Measurements from ENCODE around the gene OR1N2. TPM values are rescaled to one million over a fixed set of nuclear protein-coding genes. Genes with fewer than 3 reads are reported as not detected.
"Not testable (repeated sequence)": the region's sequence is repeated elsewhere in the genome, so short reads cannot be mapped to it uniquely, and the experiment has no call there.

OR1N2 gene
- total RNA-seq, 4 donors from 2014 or later = not detected

- Histone ChIP-seq H3K27ac (no peak overlapping the region), H3K36me3 (no peaks in the 10 kb centered on the region), H3K9me3 (no peaks in the 10 kb centered on the region), H3K27me3 (no peaks in the 10 kb centered on the region), H3K4me1 (no peaks in the 10 kb centered on the region), H3K4me3 (no peak overlapping the region)
- TF ChIP-seq CTCF (IDR thresholded peaks at IDR 0.05) = no peak
- no peak for TF ChIP-seq POLR2A (IDR thresholded peaks at IDR 0.05)
- no peak for DNase-seq
Measured at GRCh38 chr9:122526602-122527001, 26.3 kb upstream of the OR1N2 start.

GRCh38 chr9:122527193-122527592 lies 25.7 kb upstream of the OR1N2 start, which contains the start of gene OR1N1:
Gene OR1N1, minus strand, starts transcription at chr9:122527293. Its CDS starts 0 bp downstream, at chr9:122527293.
- Histone ChIP-seq H3K9me3 (no peaks in the 10 kb centered on the region), H3K4me1 (no peaks in the 10 kb centered on the region), H3K36me3 (no peaks in the 10 kb centered on the region), H3K4me3 (no peak within 1 kb of the TSS), H3K27ac (no peak within 1 kb of the TSS), H3K27me3 (no peaks in the 10 kb centered on the region)
- TF ChIP-seq POLR2A (IDR thresholded peaks at IDR 0.05) (no peak), CTCF (IDR thresholded peaks at IDR 0.05) (no peak)
- no peak for DNase-seq

- H3K36me3 ChIP-seq, DNase-seq, H3K9me3 ChIP-seq, H3K27me3 ChIP-seq, H3K4me3 ChIP-seq, H3K4me1 ChIP-seq, H3K27ac ChIP-seq: not testable (repeated sequence)
Measured at GRCh38 chr9:122531157-122531556, 21.8 kb upstream of the OR1N2 start.

GRCh38 chr9:122536134-122536533 lies 16.8 kb upstream of the OR1N2 start:
- no peaks in the 10 kb centered on the region for H3K36me3 ChIP-seq
- H3K4me3 ChIP-seq = no peak overlapping the region
- no peaks in the 10 kb centered on the region for H3K27me3 ChIP-seq
- H3K4me1 ChIP-seq = no peaks in the 10 kb centered on the region
- no peak for DNase-seq
- H3K9me3 ChIP-seq = no peaks in the 10 kb centered on the region
- H3K27ac ChIP-seq = no peak overlapping the region
- TF ChIP-seq POLR2A (IDR thresholded peaks at IDR 0.05) (no peak), CTCF (IDR thresholded peaks at IDR 0.05) (no peak)

- H3K27me3 ChIP-seq, H3K4me1 ChIP-seq, H3K4me3 ChIP-seq, DNase-seq, H3K36me3 ChIP-seq, H3K27ac ChIP-seq, H3K9me3 ChIP-seq: not testable (repeated sequence)
Measured at GRCh38 chr9:122537066-122537465, 15.8 kb upstream of the OR1N2 start.

GRCh38 chr9:122538757-122539156 lies 14.2 kb upstream of the OR1N2 start:
- H3K4me1 ChIP-seq = no peaks in the 10 kb centered on the region
- no peak overlapping the region for H3K27ac ChIP-seq
- no peaks in the 10 kb centered on the region for H3K9me3 ChIP-seq
- H3K27me3 ChIP-seq = no peaks in the 10 kb centered on the region
- TF ChIP-seq POLR2A (IDR thresholded peaks at IDR 0.05) = no peak
- no peak for TF ChIP-seq CTCF (IDR thresholded peaks at IDR 0.05)
- H3K36me3 ChIP-seq = no peaks in the 10 kb centered on the region
- no peak for DNase-seq
- H3K4me3 ChIP-seq = no peak overlapping the region

- H3K27ac ChIP-seq = no peak overlapping the region
- H3K36me3 ChIP-seq = no peaks in the 10 kb centered on the region
- H3K4me3 ChIP-seq = no peak overlapping the region
- DNase-seq = no peak
- TF ChIP-seq POLR2A (IDR thresholded peaks at IDR 0.05) (no peak), CTCF (IDR thresholded peaks at IDR 0.05) (no peak)
- H3K4me1 ChIP-seq = no peaks in the 10 kb centered on the region
- H3K9me3 ChIP-seq = no peaks in the 10 kb centered on the region
- H3K27me3 ChIP-seq = no peaks in the 10 kb centered on the region
Measured at GRCh38 chr9:122546196-122546595, 6.7 kb upstream of the OR1N2 start.

Measured in Peyer's patch (tissue), 4 donors.